SIG-M5 (cell line): ENCODE data around the gene NUMB.
"Not testable (repeated sequence)": the region's sequence is repeated elsewhere in the genome, so short reads cannot be mapped to it uniquely, and the experiment has no call there.

ENCODE experiments used
- DNase-seq: peaks from one replicate; lab custom pipeline; 2025; lab: John Stamatoyannopoulos, UW

The NUMB gene

DNA sequence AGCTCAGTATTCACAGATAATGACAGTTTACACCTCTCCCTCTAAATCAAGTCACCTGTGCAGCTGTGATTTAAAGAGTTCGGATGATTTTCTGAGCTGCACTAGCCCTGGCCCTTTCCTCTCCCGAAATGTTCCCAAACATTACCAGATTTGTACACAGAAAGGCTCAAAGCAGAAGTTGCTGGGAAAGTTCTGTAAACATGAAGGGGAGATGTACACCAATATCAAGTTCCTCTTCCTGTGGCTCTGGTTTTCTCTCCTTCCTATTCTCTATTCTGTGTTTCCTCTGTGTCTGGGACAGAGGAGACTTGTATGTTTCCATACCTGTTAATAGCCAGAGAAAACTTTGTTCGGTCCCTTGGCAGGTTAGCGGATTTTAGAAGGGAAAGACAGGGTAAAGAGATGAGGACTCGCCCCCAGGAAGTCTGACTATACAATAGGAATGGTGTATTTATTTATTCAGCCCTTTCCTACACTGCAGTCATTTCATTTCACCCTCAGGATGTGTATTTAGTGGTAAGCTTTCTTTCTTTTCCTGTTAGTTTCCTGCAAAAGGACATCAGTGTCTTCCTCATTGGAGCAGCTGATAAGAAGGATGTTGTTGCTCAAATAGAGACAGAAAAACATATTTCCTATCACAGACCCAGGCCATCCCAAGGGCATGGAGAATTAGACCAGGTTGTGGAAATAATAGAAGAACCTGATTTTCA is 7.6 kb upstream of the NUMB start:
- DNase-seq = no peak

DNA sequence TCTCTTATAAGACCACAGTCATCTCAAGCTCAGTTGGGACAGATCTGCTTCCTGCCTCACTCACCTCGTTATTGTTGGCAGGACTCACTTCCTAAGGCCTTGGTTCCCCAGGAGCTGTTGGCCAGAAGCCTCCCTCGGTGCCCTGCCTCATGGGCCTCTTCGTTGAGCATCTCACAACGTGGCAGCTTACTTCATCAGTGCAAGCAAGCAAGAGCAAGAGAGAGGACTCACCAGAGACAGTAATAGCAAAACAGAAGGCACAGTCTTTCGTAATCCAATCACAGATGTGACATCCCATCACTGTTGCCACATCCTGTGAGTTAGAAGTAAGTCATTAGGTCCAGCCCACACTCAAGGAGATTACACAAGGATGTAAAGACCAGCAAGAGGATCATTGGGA is 5.1 kb upstream of the NUMB start:
- DNase-seq = peak; percentile 99

DNA sequence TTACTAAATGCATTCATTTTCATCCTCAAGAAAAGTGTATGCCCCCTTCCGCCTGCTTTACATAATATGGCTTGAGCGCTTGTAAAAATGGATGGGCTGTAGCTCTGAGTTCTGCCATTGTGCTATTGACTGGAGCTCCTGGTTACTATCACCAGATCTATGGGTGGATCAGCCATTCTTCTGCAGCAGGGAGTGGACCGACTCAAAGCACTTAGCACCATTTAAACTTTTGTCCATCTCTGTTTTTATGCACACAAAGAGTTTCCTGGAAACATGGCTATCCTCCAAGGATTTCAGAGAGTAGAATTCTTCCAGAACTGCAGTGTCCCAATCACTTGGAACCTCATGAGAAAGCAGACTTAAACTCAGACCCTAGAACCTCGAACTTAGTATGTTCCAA is 4.5 kb upstream of the NUMB start:
- DNase-seq = no peak

DNA sequence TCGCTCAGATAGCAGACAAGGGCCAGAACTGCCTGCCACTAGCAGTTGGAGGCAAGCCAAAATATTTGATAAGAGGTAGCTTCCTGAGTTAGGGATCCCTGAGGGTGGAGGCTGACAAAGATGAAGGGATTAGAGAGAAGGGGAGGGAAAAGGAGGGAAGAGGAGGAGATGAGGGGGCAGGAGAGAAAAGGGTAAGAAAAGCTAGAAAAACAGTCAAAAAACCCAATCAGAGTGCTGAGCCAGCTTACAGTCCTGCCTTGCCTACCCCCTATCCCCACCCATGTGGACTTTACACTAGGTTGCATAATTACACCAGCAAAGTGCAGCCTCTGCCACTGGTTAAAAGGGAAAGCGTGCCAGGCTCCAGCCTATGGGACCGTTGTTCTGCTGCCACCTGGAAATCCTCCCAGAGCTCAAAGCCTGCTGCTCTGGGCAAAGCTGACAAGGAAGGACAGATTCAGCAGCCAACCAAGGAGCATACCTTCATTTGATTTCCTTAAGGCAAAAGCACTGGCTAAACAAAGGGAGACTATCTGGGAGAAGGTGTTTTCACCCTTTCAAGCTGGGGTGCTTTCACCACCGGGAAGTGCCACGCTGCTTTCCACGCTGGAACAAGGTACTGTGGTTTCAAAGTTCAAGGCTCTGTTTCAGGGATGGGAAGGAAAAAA is 3.8 kb upstream of the NUMB start:
- no peak for DNase-seq

GRCh38 chr14:73461478-73462047 is 3.2 kb upstream of the NUMB start:
- no peak for DNase-seq

DNA sequence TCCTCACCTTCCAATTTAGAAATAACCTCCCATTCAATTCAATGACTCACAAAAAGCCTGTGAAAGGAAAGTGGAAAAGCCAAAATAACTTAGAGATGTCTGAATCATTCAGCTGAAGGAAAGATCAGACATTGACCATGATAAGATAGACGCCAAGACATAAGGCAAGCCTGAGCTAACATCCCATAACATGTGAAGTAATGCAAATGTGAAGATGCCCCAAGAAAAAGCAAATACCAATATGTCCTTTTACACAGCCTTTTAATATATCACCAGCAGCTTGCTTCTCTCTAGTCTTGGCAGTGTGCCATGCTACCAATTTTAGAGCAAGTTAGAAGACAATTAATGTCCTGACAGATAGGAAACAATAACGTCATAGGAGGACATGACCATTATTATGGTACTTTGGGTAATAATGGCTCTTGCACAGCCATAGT is 2.4 kb upstream of the NUMB start:
- DNase-seq = no peak

- no peak for DNase-seq
Measured at GRCh38 chr14:73459959-73460358, 1.6 kb upstream of the NUMB start.

GRCh38 chr14:73457924-73458182 is 493 bp downstream of the NUMB start:
- DNase-seq = no peak

DNA sequence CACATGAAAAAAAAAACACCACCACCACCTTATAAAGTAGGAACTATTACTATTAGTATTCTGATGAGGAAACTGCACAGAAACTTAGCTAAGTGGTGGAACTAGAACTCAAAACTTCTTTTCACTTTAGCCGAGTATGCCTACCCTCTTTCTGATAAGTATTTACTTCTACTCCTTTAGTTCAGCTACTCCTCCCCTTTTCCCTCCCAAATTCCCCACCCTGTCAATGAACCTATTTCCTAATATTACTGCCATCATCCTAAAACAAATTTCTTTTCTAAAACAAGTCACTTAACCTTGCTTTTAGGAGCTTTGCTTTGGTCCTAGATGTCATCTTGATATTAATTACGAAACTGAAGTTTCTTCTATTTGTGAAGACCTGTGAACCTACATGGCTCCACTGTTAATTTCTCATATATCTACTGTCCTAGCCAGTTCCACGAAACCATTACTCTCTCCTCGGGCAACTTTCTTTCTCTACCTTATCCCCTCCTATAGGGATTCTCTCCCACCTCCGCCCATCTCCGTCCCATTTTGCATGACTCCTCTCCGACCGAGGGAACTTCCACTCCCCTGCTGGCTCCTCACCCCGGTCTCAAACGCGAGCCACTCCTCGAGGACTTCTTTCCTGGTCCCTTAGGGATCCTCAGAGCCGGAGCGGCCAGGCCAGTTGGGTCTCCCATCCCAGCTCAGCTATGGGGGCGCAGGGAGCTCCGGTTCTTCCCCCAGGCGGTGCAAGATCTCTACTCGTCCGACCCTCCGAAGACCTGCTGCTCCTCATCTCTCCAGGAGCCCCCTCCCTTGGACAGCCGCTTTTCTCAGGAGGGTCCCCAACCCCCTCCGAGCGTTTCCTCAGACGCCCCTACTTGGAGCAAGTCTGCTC is 1.1 kb downstream of the NUMB start:
- no peak for DNase-seq

- DNase-seq = no peak
Measured at GRCh38 chr14:73455294-73455693, 3.1 kb downstream of the NUMB start.

DNA sequence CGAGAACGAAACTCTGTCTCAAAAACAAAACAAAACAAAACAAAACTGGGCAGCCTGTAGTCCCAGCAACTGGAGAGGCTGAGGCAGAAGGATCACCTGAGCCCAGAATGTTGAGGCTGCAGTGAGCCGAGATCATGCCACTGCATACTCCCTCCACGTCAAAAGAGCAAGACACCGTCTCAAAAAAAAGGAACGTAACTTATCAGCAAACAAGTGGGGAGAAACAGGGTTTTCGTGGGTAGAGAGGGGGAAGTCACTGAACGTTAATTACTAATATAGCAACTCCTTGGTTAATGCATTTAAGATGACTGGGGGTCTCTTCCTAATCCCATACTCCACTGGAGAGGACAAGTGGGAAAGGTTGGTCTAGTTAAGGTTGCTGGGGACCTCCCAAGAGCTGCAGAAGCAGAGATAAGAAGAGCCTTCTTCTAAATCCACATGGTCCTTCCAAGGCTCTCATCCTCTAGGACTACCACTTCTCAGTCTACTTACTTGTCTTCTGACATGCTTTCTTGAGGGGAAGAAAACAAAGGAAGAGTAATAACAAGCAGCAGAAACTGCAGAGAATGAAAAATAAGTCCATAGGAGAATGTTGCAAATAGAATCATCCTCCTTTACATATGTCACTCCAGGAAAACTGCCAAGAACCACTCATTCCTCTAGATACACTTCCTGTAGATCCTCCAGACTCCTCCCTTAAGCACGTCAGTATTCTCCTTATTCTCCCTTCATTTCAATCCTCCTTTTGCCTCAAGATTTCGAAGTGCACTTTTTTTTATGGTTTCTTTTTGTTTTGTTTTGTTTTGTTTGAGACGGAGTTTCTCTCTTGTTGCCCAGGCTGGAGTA is 5.8 kb downstream of the NUMB start:
- no peak for DNase-seq

DNA sequence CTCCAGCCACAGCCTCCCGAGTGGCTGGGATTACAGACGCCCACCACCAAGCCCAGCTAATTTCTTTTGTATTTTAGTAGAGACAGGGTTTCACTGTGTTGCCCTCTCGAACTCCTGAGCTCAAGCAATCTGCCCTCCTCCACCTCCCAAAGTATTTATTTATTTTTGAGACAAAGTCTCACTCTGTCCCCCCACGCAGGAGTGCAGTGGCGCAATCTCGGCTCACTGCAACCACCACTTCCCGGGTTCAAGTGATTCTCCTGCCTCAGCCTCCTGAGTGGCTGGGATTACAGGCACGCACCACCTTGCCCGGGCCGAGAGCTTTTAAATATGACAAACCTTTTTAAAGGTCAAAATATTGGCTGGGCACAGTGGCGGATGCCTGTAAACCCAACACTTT is 14.6 kb downstream of the NUMB start:
- no peak for DNase-seq

- no peak for DNase-seq
Measured at GRCh38 chr14:73441286-73441685, 17.1 kb downstream of the NUMB start.

- DNase-seq = no peak
Measured at GRCh38 chr14:73438993-73439392, 19.4 kb downstream of the NUMB start.

GRCh38 chr14:73437206-73437605 is 21.1 kb downstream of the NUMB start:
- DNase-seq = no peak

GRCh38 chr14:73432124-73432523 is 26.2 kb downstream of the NUMB start:
- no peak for DNase-seq

DNA sequence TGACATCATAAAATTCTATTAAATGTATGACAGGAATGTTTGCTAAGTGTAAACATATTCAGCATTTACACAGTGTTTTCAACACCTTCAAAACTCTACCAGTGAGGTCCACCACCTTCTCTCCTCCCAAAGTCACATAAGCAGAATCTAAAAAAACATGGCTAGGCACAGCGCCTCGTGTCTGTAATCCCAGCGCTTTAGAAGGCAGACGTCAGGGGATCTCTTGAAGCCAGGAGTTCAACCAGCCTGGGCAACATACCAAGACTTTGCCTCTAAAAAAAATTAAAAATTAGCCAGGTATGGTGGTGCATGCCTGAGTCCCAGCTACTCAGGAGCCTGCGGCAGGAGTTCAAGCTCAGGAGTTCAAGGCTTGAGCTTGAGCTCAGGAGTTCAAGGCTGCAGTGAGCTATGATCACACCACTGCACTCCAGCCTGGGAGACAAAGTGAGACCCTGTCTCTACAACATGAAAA is 30.0 kb downstream of the NUMB start:
- no peak for DNase-seq

GRCh38 chr14:73427516-73428264 is 30.7 kb downstream of the NUMB start:
- DNase-seq = no peak

DNA sequence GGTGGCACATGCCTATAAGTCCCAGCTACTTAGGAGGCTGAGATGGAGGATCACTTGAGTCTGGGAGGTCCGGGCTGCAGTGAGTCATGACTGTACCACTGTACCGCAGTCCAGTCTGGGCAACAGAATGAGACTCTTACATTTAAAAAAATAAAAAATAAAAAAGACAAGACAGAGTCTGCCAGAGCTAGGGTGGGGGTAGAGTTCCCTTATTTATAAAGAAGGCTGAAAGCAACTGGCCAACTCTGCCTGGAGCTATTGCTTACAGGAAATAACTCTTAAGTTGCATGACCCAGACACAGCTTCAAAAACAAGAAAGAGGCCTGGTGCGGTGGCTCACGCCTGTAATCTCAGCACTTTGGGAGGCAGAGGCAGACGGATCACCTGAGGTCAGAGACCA is 31.5 kb downstream of the NUMB start:
- no peak for DNase-seq

DNA sequence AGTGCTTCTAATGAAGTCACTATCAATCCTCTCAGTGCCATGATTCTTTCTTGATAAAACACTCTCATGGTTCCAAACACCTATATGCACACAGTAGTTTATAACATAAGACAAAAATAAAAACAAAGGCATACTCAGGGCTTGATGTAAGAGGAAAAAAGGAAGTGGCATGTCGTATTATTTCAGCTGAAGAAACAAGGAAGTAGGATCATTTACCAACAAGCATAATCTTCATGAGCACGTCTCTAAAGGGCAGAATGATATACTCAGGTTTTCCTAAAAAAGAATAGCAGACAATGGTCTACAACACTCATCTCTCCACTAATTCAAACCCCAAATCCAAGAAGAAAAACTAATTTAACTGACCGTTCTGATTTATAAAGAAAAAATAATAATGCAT is 33.9 kb downstream of the NUMB start:
- DNase-seq = no peak

DNA sequence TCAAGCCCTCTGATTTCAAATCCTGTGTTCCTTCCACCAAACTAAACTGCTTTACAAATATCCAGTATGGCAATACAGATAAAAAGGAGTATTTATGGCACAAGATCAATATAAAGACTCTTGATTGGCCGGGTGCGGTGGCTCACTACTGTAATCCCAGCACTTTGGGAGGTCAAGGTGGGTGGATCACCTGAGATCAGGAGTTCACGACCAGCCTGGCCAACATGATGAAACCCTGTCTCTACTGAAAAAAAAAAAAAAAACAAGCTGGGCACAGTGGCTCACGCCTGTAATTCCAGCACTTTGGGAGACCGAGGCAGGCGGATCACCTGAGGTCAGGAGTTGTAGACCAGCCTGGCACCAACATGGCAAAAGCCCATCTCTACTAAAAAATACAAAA is 35.3 kb downstream of the NUMB start:
- not testable (repeated sequence) for DNase-seq
